Astrocyte (in vitro differentiated cells and primary cell): ENCODE results near the gene LNX2. TPM values are rescaled to one million over a fixed set of nuclear protein-coding genes. Genes with fewer than 3 reads are reported as not detected.
"Not testable (repeated sequence)": the region's sequence is repeated elsewhere in the genome, so short reads cannot be mapped to it uniquely, and the experiment has no call there.

Source experiments
- DNase-seq: peaks from one replicate; pipeline ENCODE4 v3.0.0-alpha.2; 2010; ENCODE audit warnings: low read depth
- FAIRE-seq: peaks from 2 replicates; lab custom pipeline; 2011; peaks lifted over from hg19 to GRCh38; lab: Jason Lieb, UNC
- H2AFZ ChIP-seq: 2 replicates; pipeline ENCODE4 v1.6.0; 2012; ENCODE audit warnings: low read depth, low read length, inconsistent platforms
- H3K27ac ChIP-seq: 2 replicates; pipeline ENCODE4 v1.5.1; 2011; ENCODE audit warnings: low read depth, low read length, inconsistent platforms
- H3K27me3 ChIP-seq: 2 replicates; pipeline ENCODE4 v1.6.0; 2011; ENCODE audit warnings: low read length, inconsistent platforms; ENCODE audit not compliant: insufficient read depth
- H3K36me3 ChIP-seq: 2 replicates; pipeline ENCODE4 v1.5.1; 2011; ENCODE audit warnings: low read length, inconsistent platforms; ENCODE audit not compliant: insufficient read depth
- H3K4me1 ChIP-seq: 2 replicates; pipeline ENCODE4 v1.5.1; 2011; ENCODE audit warnings: low read length, inconsistent platforms; ENCODE audit not compliant: insufficient read depth
- H3K4me2 ChIP-seq: 2 replicates; pipeline ENCODE4 v1.6.0; 2012; ENCODE audit warnings: low read length, inconsistent platforms
- H3K4me3 ChIP-seq: 2 replicates; pipeline ENCODE4 v1.5.1; 2011; ENCODE audit warnings: low read depth, mild to moderate bottlenecking, low read length, inconsistent platforms; ENCODE audit not compliant: insufficient read depth
- H3K79me2 ChIP-seq: 2 replicates; pipeline ENCODE4 v1.6.0; 2012; ENCODE audit warnings: mild to moderate bottlenecking, low read length, inconsistent platforms; ENCODE audit not compliant: insufficient read depth
- H3K9ac ChIP-seq: 2 replicates; pipeline ENCODE4 v1.6.0; 2012; ENCODE audit warnings: mild to moderate bottlenecking, low read length, inconsistent platforms
- H3K9me3 ChIP-seq: 2 replicates; pipeline ENCODE4 v1.5.1; 2012; ENCODE audit warnings: low read depth, mild to moderate bottlenecking, low read length, inconsistent platforms; ENCODE audit not compliant: insufficient read depth
- H4K20me1 ChIP-seq: 2 replicates; pipeline ENCODE4 v1.6.0; 2012; ENCODE audit warnings: low read length, inconsistent platforms; ENCODE audit not compliant: insufficient read depth
- H3K27ac Mint-ChIP-seq: one replicate; pipeline ENCODE4 v1.8.0; 2021; ENCODE audit warnings: mild to moderate bottlenecking, mixed read lengths; ENCODE audit not compliant: unreplicated experiment
- H3K27me3 Mint-ChIP-seq: one replicate; pipeline ENCODE4 v1.8.0; 2021; ENCODE audit warnings: low read depth, mixed read lengths; ENCODE audit not compliant: unreplicated experiment
- H3K36me3 Mint-ChIP-seq: one replicate; pipeline ENCODE4 v1.8.0; 2021; ENCODE audit warnings: low read depth, mixed read lengths; ENCODE audit not compliant: unreplicated experiment
- H3K4me1 Mint-ChIP-seq: one replicate; pipeline ENCODE4 v1.8.0; 2021; ENCODE audit warnings: low read depth, mixed read lengths; ENCODE audit not compliant: unreplicated experiment
- H3K4me3 Mint-ChIP-seq: one replicate; pipeline ENCODE4 v1.8.0; 2021; ENCODE audit warnings: mild to moderate bottlenecking, moderate library complexity, mixed read lengths; ENCODE audit not compliant: unreplicated experiment
- H3K9me3 Mint-ChIP-seq: one replicate; pipeline ENCODE4 v1.8.0; 2021; ENCODE audit warnings: mild to moderate bottlenecking, mixed read lengths; ENCODE audit not compliant: unreplicated experiment
- EZH2 ChIP-seq: IDR thresholded peaks from 2 replicates; pipeline ENCODE4 v1.6.1; 2012; ENCODE audit warnings: mild to moderate bottlenecking, low read length, inconsistent platforms; ENCODE audit not compliant: insufficient read depth
- total RNA-seq: library from RNA; stranded (reverse); gene quantifications from 2 replicates; pipeline ENCODE4 v1.2.1, GENCODE V29; 2021
- TF ChIP-seq, protein P1 (sequence below): IDR thresholded peaks from 2 replicates; pipeline ENCODE4 v1.5.1; 2011; ENCODE audit warnings: low read depth, mild to moderate bottlenecking, inconsistent platforms, low read length, moderate library complexity; ENCODE audit not compliant: insufficient read depth

LNX2 gene
- total RNA-seq, 1 donor from 2014 or later: 8.7 TPM

DNA sequence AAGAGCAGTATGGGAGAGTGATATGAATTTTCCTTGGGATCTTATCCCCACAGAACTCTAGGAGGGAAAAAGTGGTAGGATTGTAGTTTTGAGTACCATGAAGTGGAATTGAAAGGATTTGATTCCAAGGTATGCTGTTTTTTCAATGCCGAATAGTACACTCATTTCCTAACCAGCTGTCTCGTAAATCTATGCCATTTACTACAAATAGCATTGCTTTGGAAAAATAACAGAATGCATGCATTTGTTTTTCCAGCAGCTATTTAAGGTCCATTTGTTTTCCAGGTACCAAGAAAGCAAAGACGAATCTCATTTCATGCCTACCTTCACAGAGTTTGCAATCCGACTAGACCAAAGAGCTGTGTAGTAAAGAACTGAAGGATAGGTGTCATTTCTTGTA is 11.9 kb upstream of the LNX2 start:
- no peak overlapping the region for H3K27ac Mint-ChIP-seq
- Histone ChIP-seq H3K4me3 (no peak overlapping the region), H3K27ac (no peak overlapping the region), H3K9me3 (no peaks in the 10 kb centered on the region), H3K36me3 (peaks cover 3% of the 10 kb centered on the region), H3K79me2 (peaks cover 52% of the 10 kb centered on the region), H4K20me1 (peaks cover 66% of the 10 kb centered on the region), H3K9ac (no peak overlapping the region), H3K4me1 (no peaks in the 10 kb centered on the region), H3K4me2 (no peak overlapping the region), H3K27me3 (no peaks in the 10 kb centered on the region), H2AFZ (no peak overlapping the region)
- H3K4me1 Mint-ChIP-seq: peaks cover 8% of the 10 kb centered on the region
- no peak overlapping the region for H3K4me3 Mint-ChIP-seq
- peaks cover 15% of the 10 kb centered on the region for H3K36me3 Mint-ChIP-seq
- no peak for DNase-seq
- no peaks in the 10 kb centered on the region for H3K9me3 Mint-ChIP-seq
- TF ChIP-seq, protein P1, sequence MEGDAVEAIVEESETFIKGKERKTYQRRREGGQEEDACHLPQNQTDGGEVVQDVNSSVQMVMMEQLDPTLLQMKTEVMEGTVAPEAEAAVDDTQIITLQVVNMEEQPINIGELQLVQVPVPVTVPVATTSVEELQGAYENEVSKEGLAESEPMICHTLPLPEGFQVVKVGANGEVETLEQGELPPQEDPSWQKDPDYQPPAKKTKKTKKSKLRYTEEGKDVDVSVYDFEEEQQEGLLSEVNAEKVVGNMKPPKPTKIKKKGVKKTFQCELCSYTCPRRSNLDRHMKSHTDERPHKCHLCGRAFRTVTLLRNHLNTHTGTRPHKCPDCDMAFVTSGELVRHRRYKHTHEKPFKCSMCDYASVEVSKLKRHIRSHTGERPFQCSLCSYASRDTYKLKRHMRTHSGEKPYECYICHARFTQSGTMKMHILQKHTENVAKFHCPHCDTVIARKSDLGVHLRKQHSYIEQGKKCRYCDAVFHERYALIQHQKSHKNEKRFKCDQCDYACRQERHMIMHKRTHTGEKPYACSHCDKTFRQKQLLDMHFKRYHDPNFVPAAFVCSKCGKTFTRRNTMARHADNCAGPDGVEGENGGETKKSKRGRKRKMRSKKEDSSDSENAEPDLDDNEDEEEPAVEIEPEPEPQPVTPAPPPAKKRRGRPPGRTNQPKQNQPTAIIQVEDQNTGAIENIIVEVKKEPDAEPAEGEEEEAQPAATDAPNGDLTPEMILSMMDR: no peak
- TF ChIP-seq EZH2: no peak
- H3K27me3 Mint-ChIP-seq: no peaks in the 10 kb centered on the region
- no peak for FAIRE-seq

DNA sequence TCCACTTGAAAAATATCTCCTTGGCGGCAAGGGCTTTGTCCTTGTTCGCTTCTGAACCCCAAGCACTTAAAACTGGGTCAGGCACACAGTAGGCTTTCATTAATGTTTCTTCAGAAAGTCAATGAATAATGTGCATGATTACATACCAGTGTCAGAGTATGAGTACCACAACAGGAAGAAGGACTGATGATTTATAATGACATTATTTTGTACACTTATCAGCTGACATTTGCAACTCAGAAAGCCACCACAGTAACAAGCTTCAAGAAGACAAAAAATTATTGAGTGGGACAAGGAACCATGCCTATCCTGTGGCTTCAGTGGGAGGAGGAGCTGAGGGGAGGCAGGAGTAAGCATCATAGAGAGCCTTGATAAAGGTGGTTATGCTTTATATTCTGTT is 11.3 kb upstream of the LNX2 start:
- FAIRE-seq: no peak
- H3K36me3 ChIP-seq: peaks cover 3% of the 10 kb centered on the region
- peaks cover 49% of the 10 kb centered on the region for H3K79me2 ChIP-seq

DNA sequence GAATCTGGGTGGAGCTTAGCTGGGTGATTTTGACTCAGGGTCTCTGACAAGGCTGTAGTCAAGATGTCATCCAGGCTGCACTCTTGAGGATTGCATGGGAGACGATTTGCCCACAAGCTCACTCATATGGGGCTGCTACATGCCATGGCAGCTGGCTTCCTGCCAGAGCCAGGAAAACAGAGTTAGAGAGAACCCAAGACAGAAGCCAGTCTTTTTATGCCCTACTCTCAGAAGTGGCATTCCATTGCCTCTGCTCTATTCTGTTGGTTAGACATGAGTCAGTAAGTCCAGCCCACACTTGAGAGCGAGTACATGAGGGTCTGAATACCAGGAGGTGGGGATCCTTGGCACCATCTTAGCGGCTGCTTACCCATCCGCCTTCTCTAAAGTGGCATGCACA is 10.8 kb upstream of the LNX2 start:
- Histone ChIP-seq H3K79me2 (peaks cover 50% of the 10 kb centered on the region), H4K20me1 (peaks cover 61% of the 10 kb centered on the region), H3K27me3 (no peaks in the 10 kb centered on the region), H3K4me3 (no peak overlapping the region), H3K9ac (no peak overlapping the region), H3K36me3 (peaks cover 3% of the 10 kb centered on the region), H3K4me1 (no peaks in the 10 kb centered on the region), H3K27ac (no peak overlapping the region), H2AFZ (no peak overlapping the region), H3K4me2 (no peak overlapping the region), H3K9me3 (no peaks in the 10 kb centered on the region)
- TF ChIP-seq, protein P1: no peak
- no peak for TF ChIP-seq EZH2
- Mint-ChIP-seq H3K27me3 (no peaks in the 10 kb centered on the region), H3K9me3 (no peaks in the 10 kb centered on the region), H3K27ac (peak overlapping the region; percentile 55), H3K4me1 (peaks cover 11% of the 10 kb centered on the region), H3K36me3 (peaks cover 18% of the 10 kb centered on the region), H3K4me3 (no peak overlapping the region)
- DNase-seq: no peak
- no peak for FAIRE-seq

More for the DNA sequence above, 11.3 kb upstream of the LNX2 start:
- Histone ChIP-seq H3K4me1 (no peaks in the 10 kb centered on the region), H3K27ac (no peak overlapping the region), H3K27me3 (no peaks in the 10 kb centered on the region), H3K4me2 (no peak overlapping the region), H4K20me1 (peaks cover 60% of the 10 kb centered on the region), H3K9me3 (no peaks in the 10 kb centered on the region), H2AFZ (no peak overlapping the region), H3K9ac (no peak overlapping the region), H3K4me3 (no peak overlapping the region)
- H3K27ac Mint-ChIP-seq: no peak overlapping the region
- H3K4me1 Mint-ChIP-seq: peaks cover 11% of the 10 kb centered on the region
- no peaks in the 10 kb centered on the region for H3K9me3 Mint-ChIP-seq
- DNase-seq: no peak
- H3K27me3 Mint-ChIP-seq: no peaks in the 10 kb centered on the region
- TF ChIP-seq, protein P1: no peak
- no peak for TF ChIP-seq EZH2
- H3K36me3 Mint-ChIP-seq: peaks cover 18% of the 10 kb centered on the region
- no peak overlapping the region for H3K4me3 Mint-ChIP-seq

DNA sequence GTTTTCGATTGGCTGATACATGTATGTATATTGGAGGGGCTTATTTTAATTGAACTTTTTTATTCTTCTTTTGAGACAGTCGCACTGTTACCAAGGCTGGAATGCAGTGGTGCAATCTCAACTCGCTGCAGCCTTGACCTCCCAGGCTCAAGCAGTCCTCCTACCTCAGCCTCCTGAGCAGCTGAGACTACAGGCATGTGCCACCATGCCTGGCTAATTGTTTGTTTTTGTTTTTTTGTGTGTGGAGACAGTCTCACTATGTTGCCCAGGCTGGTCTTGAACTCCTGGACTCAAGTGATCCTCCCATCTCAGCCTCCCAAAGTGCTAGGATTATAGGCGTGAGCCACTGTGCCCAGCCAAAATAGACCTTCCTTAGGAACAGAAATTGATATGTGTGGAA is 8.4 kb upstream of the LNX2 start:
- H3K27me3 Mint-ChIP-seq: not testable (repeated sequence)
- H3K36me3 Mint-ChIP-seq: peaks cover 20% of the 10 kb centered on the region

More for the DNA sequence above, 8.4 kb upstream of the LNX2 start:
- peaks cover 10% of the 10 kb centered on the region for H3K4me1 Mint-ChIP-seq
- not testable (repeated sequence) for H3K9me3 ChIP-seq, H3K27me3 ChIP-seq, H3K9me3 Mint-ChIP-seq, H3K27ac Mint-ChIP-seq, H3K9ac ChIP-seq, H3K4me3 ChIP-seq, DNase-seq, H3K4me2 ChIP-seq, H2AFZ ChIP-seq, H3K36me3 ChIP-seq, H3K27ac ChIP-seq, FAIRE-seq, H3K4me1 ChIP-seq, H3K4me3 Mint-ChIP-seq
- Histone ChIP-seq H4K20me1 (peaks cover 70% of the 10 kb centered on the region), H3K79me2 (peaks cover 71% of the 10 kb centered on the region)
